GM19324 (cell line): ENCODE measurements around the gene FARP1.

Experiments
- ATAC-seq: cut with Tn5 transposase; IDR thresholded peaks from one replicate; pipeline ENCODE4 v1.9.1; 2021; ENCODE audit warnings: mild to moderate bottlenecking, moderate library complexity; ENCODE audit not compliant: unreplicated experiment, low FRiP score

The FARP1 gene

GRCh38 chr13:98276486-98276885, 133.6 kb downstream of the FARP1 start:
- no peak for ATAC-seq

- ATAC-seq = no peak
These were observed 135.3 kb downstream of the FARP1 start for GRCh38 chr13:98278068-98278724.

- peak; percentile 61 for ATAC-seq
These were observed 136.7 kb downstream of the FARP1 start for GRCh38 chr13:98279473-98280175.

- peak; percentile 34 for ATAC-seq
These were observed 137.2 kb downstream of the FARP1 start for GRCh38 chr13:98280176-98280510.

DNA sequence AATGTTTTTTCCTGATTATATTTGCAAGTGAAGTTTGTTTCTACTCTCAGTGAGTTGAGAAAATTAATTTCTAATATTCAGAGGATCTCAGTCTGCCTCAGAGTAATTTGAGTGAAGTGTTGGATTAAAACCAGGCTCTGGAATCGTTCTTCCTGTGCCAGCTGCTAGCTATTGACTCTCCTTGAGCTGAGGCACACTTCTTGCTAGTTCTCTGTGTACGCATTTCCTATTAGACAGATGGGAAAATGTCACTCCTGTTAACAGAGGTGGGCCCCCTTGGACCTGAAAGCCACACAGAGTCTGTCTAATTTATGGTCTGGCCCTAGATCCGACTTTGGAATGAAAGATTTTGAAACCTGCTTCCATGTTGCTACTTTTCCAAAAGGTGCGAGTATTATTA, 141.8 kb downstream of the FARP1 start:
- ATAC-seq = no peak

- no peak for ATAC-seq
These were observed 142.4 kb downstream of the FARP1 start for GRCh38 chr13:98285317-98285716.

GRCh38 chr13:98285852-98286594, 143.1 kb downstream of the FARP1 start:
- no peak for ATAC-seq

DNA sequence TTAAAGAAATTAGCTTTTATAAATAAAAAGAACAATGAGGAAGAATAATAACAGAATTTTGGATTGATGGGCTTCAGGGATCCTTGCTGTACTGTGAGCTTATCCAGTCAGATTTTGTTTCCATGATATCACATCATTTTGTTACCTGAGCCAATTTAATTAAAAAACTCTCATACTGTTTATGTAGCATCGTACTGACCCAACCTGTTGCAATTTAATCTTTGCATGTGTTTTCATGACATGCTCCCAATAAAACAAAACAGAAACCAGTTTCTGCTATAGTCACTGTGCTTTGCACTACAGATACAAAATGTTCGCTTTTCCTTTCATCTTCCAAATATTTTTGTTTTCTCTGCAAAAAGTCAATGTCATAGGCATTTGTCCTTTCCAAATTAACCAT, 143.9 kb downstream of the FARP1 start:
- no peak for ATAC-seq

- no peak for ATAC-seq
These were observed 145.3 kb downstream of the FARP1 start for GRCh38 chr13:98288211-98288610.

DNA sequence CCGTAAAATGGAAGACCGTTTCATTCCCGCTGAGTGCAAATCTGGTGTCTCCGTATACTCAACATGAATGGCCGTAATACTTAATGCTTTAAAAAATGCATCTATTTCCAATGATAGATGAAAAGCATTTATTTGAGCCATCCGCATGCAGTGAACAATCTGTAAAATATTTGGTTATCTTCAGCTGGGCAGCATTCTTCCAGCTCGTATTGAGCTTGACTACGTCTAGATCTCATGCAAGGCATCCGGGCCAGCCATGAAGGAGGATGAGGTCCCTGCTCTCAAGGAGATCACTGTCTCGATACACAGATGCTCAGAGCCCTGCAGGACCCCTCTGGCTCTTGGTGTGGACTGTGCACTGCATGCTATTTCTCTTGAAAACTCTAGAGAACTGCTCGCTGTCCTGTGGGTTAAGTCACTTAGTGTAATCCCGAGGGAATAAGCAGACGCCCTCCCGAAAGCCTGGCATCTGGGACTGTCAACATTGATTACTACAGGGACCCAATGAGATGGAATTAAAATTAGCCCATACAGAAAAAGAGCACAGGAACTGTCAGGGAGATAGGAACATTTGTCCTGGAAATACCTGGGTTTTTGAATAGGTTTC, 146.5 kb downstream of the FARP1 start:
- ATAC-seq = no peak

- no peak for ATAC-seq
These were observed 147.4 kb downstream of the FARP1 start for GRCh38 chr13:98290261-98290660.

- no peak for ATAC-seq
These were observed 148.8 kb downstream of the FARP1 start for GRCh38 chr13:98291658-98292057.

DNA sequence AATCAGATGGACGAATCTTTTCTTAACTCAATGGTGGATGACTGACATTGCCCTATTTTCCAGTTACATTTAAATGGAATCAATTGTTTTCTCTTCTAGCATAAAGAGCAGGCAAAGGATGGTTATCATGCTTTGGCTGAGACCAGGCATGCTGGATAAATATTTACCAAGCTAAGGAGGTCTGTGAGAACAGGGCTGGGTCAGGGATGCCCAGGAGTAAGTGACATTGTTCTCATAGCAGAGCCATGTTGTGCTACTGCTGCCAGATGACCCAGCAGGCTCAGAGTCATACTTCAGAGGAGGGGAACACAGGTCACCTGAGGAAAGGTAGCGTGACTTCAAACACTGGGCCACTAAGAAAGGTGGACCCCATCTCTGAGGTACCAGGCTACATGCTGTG, 150.2 kb downstream of the FARP1 start:
- ATAC-seq = no peak

- ATAC-seq = no peak
These were observed 150.8 kb downstream of the FARP1 start for GRCh38 chr13:98293570-98294142.

DNA sequence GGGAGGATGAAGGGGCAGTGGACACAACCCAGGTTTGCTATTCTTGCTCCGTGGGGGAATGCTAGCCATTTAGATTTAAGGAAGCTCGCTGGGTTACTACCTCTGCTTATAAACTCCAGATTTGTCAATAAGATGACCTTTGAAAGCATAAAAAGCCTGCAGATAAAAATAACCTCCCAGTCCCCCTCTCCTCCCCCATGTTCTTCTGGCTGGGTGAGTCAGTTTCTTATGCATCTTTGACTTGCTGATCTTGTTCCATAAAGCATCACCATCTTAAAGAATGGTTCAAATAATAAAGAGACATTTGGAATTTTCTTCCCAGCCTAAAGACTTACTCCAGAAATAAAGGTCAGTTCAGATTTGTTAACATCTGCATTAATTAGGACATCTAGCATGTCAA, 152.5 kb downstream of the FARP1 start:
- no peak for ATAC-seq

- no peak for ATAC-seq
These were observed 154.2 kb downstream of the FARP1 start for GRCh38 chr13:98297051-98297450.

- ATAC-seq = no peak
These were observed 154.9 kb downstream of the FARP1 start for GRCh38 chr13:98297745-98298144.

DNA sequence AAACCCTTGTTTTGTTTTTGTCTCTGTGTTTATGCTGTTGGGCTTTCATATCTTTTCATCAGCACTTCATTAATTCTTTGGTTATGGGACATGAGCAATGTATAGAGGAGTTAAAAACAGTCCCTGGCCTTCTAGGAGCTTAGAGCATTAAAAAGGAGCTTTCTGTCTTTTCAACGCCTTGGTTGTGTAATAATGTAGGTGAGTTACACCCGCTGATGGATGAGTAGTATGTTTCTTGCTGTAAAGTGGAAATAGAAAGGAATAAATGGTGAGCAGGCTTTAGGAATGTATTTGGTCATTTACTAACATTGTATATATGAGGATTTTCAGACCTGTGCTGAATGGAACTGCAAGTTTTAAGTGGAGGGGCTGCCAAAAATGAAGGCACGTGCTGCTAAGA, 155.7 kb downstream of the FARP1 start:
- ATAC-seq = no peak

- ATAC-seq = no peak
These were observed 156.5 kb downstream of the FARP1 start for GRCh38 chr13:98299235-98299965.

DNA sequence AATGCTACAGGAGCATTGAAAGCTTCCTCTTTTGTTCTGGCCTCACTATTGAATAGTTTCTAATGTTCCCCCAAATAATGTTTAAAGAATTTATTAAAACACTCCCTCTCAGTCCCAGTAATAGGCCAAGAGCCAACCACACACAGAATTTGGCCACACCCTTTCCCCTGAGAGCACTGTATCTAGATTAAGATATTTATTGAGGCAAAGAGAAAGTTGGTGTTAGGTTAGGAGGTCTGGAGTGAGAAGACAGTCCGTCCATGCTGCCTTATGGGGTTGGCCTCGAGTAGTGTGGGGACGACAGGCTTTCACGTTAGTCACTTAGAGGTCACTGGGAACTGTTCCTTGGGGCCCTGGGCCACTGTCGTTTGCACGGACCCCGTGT, 157.1 kb downstream of the FARP1 start:
- ATAC-seq = no peak
